H7 (cell line): Measurements from ENCODE around the gene P2RY14. TPM values are rescaled to one million over a fixed set of nuclear protein-coding genes. Genes with fewer than 3 reads are reported as not detected.

Source experiments
- DNase-seq: peaks from one replicate; pipeline ENCODE4 v3.0.0; 2012
- H3K27me3 ChIP-seq: 2 replicates; pipeline ENCODE4 v1.6.0; 2011; ENCODE audit warnings: mild to moderate bottlenecking, low read length; ENCODE audit not compliant: control insufficient read depth, insufficient read depth
- H3K36me3 ChIP-seq: replicated peaks from 2 replicates; pipeline ENCODE4 v1.5.1; 2011; ENCODE audit warnings: low read length; ENCODE audit not compliant: control insufficient read depth, insufficient read depth
- H3K4me3 ChIP-seq: 2 replicates; pipeline ENCODE4 v1.5.1; 2011; ENCODE audit warnings: low read depth, mild to moderate bottlenecking, control low read depth, low read length, moderate library complexity; ENCODE audit not compliant: insufficient read depth
- total RNA-seq: library from RNA; depleted of rRNA; stranded (reverse); fragments of >200 nt; shearing (Covaris generic); gene quantifications from 2 replicates; pipeline ENCODE4 v1.2.3, GENCODE V29; 2014

P2RY14 gene
- total RNA-seq, 1 experiment from 2014 or later, result not detected

GRCh38 chr3:151225040-151225975, 53.0 kb downstream of the P2RY14 start:
- no peaks in the 10 kb centered on the region for H3K36me3 ChIP-seq
- DNase-seq, result no peak
- no peak overlapping the region for H3K4me3 ChIP-seq
- no peaks in the 10 kb centered on the region for H3K27me3 ChIP-seq

- no peaks in the 10 kb centered on the region for H3K36me3 ChIP-seq
- DNase-seq, result no peak
- H3K4me3 ChIP-seq, result no peak overlapping the region
- no peaks in the 10 kb centered on the region for H3K27me3 ChIP-seq
These were observed 54.0 kb downstream of the P2RY14 start for GRCh38 chr3:151224268-151224866.

- Histone ChIP-seq H3K27me3 (no peaks in the 10 kb centered on the region), H3K4me3 (no peak overlapping the region), H3K36me3 (no peaks in the 10 kb centered on the region)
- DNase-seq, result no peak
These were observed 59.3 kb downstream of the P2RY14 start for GRCh38 chr3:151219056-151219455.

- Histone ChIP-seq H3K4me3 (no peak overlapping the region), H3K36me3 (no peaks in the 10 kb centered on the region), H3K27me3 (no peaks in the 10 kb centered on the region)
- no peak for DNase-seq
These were observed 60.2 kb downstream of the P2RY14 start for GRCh38 chr3:151218136-151218535.

- Histone ChIP-seq H3K27me3 (no peaks in the 10 kb centered on the region), H3K4me3 (no peak overlapping the region), H3K36me3 (no peaks in the 10 kb centered on the region)
- no peak for DNase-seq
These were observed 61.4 kb downstream of the P2RY14 start for GRCh38 chr3:151216641-151217607.

- Histone ChIP-seq H3K27me3 (no peaks in the 10 kb centered on the region), H3K4me3 (no peak overlapping the region), H3K36me3 (no peaks in the 10 kb centered on the region)
- DNase-seq, result no peak
These were observed 63.9 kb downstream of the P2RY14 start for GRCh38 chr3:151214459-151214858.

- H3K4me3 ChIP-seq, result no peak overlapping the region
- no peaks in the 10 kb centered on the region for H3K27me3 ChIP-seq
- no peak for DNase-seq
- H3K36me3 ChIP-seq, result no peaks in the 10 kb centered on the region
These were observed 64.5 kb downstream of the P2RY14 start for GRCh38 chr3:151213881-151214280.

- H3K4me3 ChIP-seq, result no peak overlapping the region
- DNase-seq, result no peak
- no peaks in the 10 kb centered on the region for H3K36me3 ChIP-seq
- H3K27me3 ChIP-seq, result no peaks in the 10 kb centered on the region
These were observed 65.2 kb downstream of the P2RY14 start for GRCh38 chr3:151213151-151213550.

GRCh38 chr3:151210676-151211381, 67.5 kb downstream of the P2RY14 start:
- Histone ChIP-seq H3K36me3 (no peaks in the 10 kb centered on the region), H3K4me3 (no peak overlapping the region), H3K27me3 (no peaks in the 10 kb centered on the region)
- DNase-seq, result no peak

GRCh38 chr3:151209654-151210053, 68.7 kb downstream of the P2RY14 start:
- no peaks in the 10 kb centered on the region for H3K27me3 ChIP-seq
- no peak for DNase-seq
- H3K36me3 ChIP-seq, result no peaks in the 10 kb centered on the region
- no peak overlapping the region for H3K4me3 ChIP-seq

- DNase-seq, result no peak
- H3K36me3 ChIP-seq, result no peaks in the 10 kb centered on the region
- no peak overlapping the region for H3K4me3 ChIP-seq
- no peaks in the 10 kb centered on the region for H3K27me3 ChIP-seq
These were observed 72.1 kb downstream of the P2RY14 start for GRCh38 chr3:151206201-151206600.

- Histone ChIP-seq H3K27me3 (no peaks in the 10 kb centered on the region), H3K4me3 (no peak overlapping the region), H3K36me3 (no peaks in the 10 kb centered on the region)
- DNase-seq, result no peak
These were observed 72.9 kb downstream of the P2RY14 start for GRCh38 chr3:151205482-151205881.

GRCh38 chr3:151204530-151205402, 73.6 kb downstream of the P2RY14 start:
- no peak for DNase-seq
- H3K4me3 ChIP-seq, result no peak overlapping the region
- H3K36me3 ChIP-seq, result no peaks in the 10 kb centered on the region
- H3K27me3 ChIP-seq, result no peaks in the 10 kb centered on the region
